Measurements from ENCODE around the gene SYNDIG1.

SYNDIG1 gene

GRCh38 chr20:24588047-24588635 is 118.7 kb downstream of the SYNDIG1 start:
- DNase-seq: no peak

GRCh38 chr20:24588725-24589340 is 119.4 kb downstream of the SYNDIG1 start:
- DNase-seq: no peak

GRCh38 chr20:24589381-24589780 is 120.0 kb downstream of the SYNDIG1 start:
- DNase-seq: no peak

GRCh38 chr20:24589815-24590177 is 120.4 kb downstream of the SYNDIG1 start:
- DNase-seq: no peak

GRCh38 chr20:24590178-24590982 is 121.0 kb downstream of the SYNDIG1 start:
- DNase-seq: no peak

- no peak for DNase-seq
Measured at GRCh38 chr20:24597051-24597450, 127.6 kb downstream of the SYNDIG1 start.

- no peak for DNase-seq
Measured at GRCh38 chr20:24598346-24598745, 128.9 kb downstream of the SYNDIG1 start.

GRCh38 chr20:24598996-24599395 is 129.6 kb downstream of the SYNDIG1 start:
- DNase-seq: no peak

- no peak for DNase-seq
Measured at GRCh38 chr20:24600012-24600411, 130.6 kb downstream of the SYNDIG1 start.

- DNase-seq: no peak
Measured at GRCh38 chr20:24603454-24603853, 134.0 kb downstream of the SYNDIG1 start.

GRCh38 chr20:24604966-24605665 is 135.7 kb downstream of the SYNDIG1 start:
- DNase-seq: no peak

GRCh38 chr20:24605937-24606455 is 136.6 kb downstream of the SYNDIG1 start:
- no peak for DNase-seq

- DNase-seq: no peak
Measured at GRCh38 chr20:24607402-24607801, 138.0 kb downstream of the SYNDIG1 start.

GRCh38 chr20:24608926-24609667 is 139.7 kb downstream of the SYNDIG1 start:
- no peak for DNase-seq

GRCh38 chr20:24609757-24610156 is 140.3 kb downstream of the SYNDIG1 start:
- no peak for DNase-seq

- DNase-seq: no peak
Measured at GRCh38 chr20:24610341-24611115, 141.1 kb downstream of the SYNDIG1 start.

- DNase-seq: no peak
Measured at GRCh38 chr20:24611360-24612140, 142.1 kb downstream of the SYNDIG1 start.

GRCh38 chr20:24612799-24613775 is 143.7 kb downstream of the SYNDIG1 start:
- no peak for DNase-seq

- DNase-seq: no peak
Measured at GRCh38 chr20:24614341-24614740, 144.9 kb downstream of the SYNDIG1 start.

GRCh38 chr20:24615353-24615752 is 145.9 kb downstream of the SYNDIG1 start:
- no peak for DNase-seq

Data from CD4-positive, alpha-beta T cell treated with Interleukin-21 for 1 hour (primary cell).